Right lobe of liver (tissue), 6 donors: Measurements from ENCODE around the gene NOS1AP. TPM values are rescaled to one million over a fixed set of nuclear protein-coding genes. Genes with fewer than 3 reads are reported as not detected.
A peak's percentile ranks its signal among the peaks of the same experiment; 100 is the strongest.

Source experiments
- ATAC-seq, 4 donors: fragments of 200-7000 bp; cut with Tn5 transposase; one replicate each; pipeline ENCODE4 v1.9.1; 2020; ENCODE audit warnings: mild to moderate bottlenecking in 4 of 4, moderate library complexity in 4 of 4
- DNase-seq, 3 donors: peaks; one replicate each; pipeline ENCODE4 v3.0.0-alpha.2; 2020
- H3K27ac ChIP-seq, 3 donors: fragments of 200-600 bp; one replicate each; pipeline ENCODE4 v1.8.0; 2022
- H3K27me3 ChIP-seq, 2 donors: fragments of 200-600 bp; one replicate each; pipeline ENCODE4 v1.8.0; 2022
- H3K36me3 ChIP-seq, 4 donors: fragments of 200-600 bp; sonication (generic) in 1 of 4; one replicate each; pipeline versions ENCODE4 v1.5.1 to v1.8.0; 2017 to 2022; ENCODE audit warnings: control low read depth in 1 of 4
- H3K4me1 ChIP-seq, 4 donors: fragments of 200-600 bp; sonication (generic) in 1 of 4; one replicate each; pipeline versions ENCODE4 v1.5.1 to v1.8.0; 2017 to 2022; ENCODE audit warnings: control low read depth in 1 of 4
- H3K4me3 ChIP-seq, 3 donors: fragments of 200-600 bp; one replicate each; pipeline ENCODE4 v1.8.0; 2022
- H3K9me3 ChIP-seq, 4 donors: fragments of 200-600 bp; sonication (generic) in 1 of 4; one replicate each; pipeline versions ENCODE4 v1.5.1 to v1.8.0; 2017 to 2022; ENCODE audit warnings: control low read depth in 1 of 4
- POLR2A ChIP-seq: fragments of 450-650 bp; IDR thresholded peaks from one replicate; pipeline ENCODE4 v1.6.1; 2017; ENCODE audit warnings: antibody characterized with exemption, mild to moderate bottlenecking
- whole genome bisulfite sequencing: methylation state at CpG from one replicate; pipeline ENCODE4 v1.1.6; 2018; ENCODE audit warnings: low coverage, low lambda C conversion rate; ENCODE audit not compliant: insufficient coverage; ENCODE audit errors: missing lambda C conversion rate; 5-methylcytosine and 5-hydroxymethylcytosine counted together
- intact Hi-C, 2 donors: fragments of 100-400 bp; cut with DNase I; formaldehyde crosslinking; loops; one replicate each; pipeline versions ENCODE4 v1.11.2 to v1.14.1; 2022
- total RNA-seq, 6 experiments: library from RNA; depleted of rRNA in 2 of 6; stranded (reverse); fragments of >200 nt in 2 of 6; fragmentation: NEBNext Ultra II Directional in 3 of 6; extraction: Animal tissue kit (Norgen Biotek cat#: 25700) in 3 of 6; gene quantifications; one replicate each; pipeline versions ENCODE4 v1.1.0 to v1.2.4, GENCODE V29; 2016 to 2023
- TF ChIP-seq, protein P1 (sequence below), 4 donors: fragments of 200-600 bp in 3 of 4; fragments of 450-650 bp in 1 of 4; IDR thresholded peaks; one replicate each; pipeline versions ENCODE4 v1.5.1 to v1.8.0; 2016 to 2022; ENCODE audit warnings: antibody characterized with exemption in 4 of 4, mild to moderate bottlenecking in 2 of 4
- donor health status: DM: no; HTN: yes; CAD: no.
- donor health status: DM: no; HTN: no; CAD: no.
- donor health status: DM: no; HTN: no; CAD: no.
- donor health status: DM: no; HTN: yes; CAD: no.
- donor health status: DM: no; HTN: yes; CAD: no.

Gene NOS1AP
- total RNA-seq, 6 experiments from 2014 or later = 4.7 to 24.8 (median 11.6) TPM

DNA sequence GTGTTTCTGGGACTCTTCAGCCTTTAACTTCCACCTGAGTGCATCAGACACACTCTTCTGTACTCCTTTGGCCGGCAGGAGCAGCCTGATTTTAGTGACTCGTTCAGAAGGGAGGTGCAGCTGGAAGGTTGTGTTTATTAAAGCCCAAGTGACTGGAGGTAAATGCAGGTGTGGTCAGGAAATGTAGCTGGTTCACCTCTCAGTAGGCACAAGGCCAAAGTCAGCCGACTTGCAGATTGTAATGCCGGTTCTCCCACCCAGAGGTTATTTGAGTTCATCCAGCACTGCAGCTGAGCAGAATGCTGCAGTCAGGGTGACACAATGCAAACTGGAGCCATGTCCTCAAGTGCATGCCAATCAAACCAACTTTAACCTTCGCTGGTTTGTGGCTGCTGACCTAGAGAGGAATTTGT lies 215.7 kb downstream of the NOS1AP start:
- Histone ChIP-seq H3K9me3 (no peaks in the 10 kb centered on the region), H3K27ac (peak overlapping the region in 1 of 3 donors; percentile 22), H3K36me3 (no peaks in the 10 kb centered on the region), H3K4me1 (peaks cover 0 to 30% (median 11%) of the 10 kb centered on the region in 4 donors), H3K4me3 (no peak overlapping the region), H3K27me3 (no peaks in the 10 kb centered on the region)
- peak; percentile 43 to 68 (median 68) for DNase-seq
- ATAC-seq = peak; percentile 54 to 86 (median 76)
- TF ChIP-seq, protein P1, sequence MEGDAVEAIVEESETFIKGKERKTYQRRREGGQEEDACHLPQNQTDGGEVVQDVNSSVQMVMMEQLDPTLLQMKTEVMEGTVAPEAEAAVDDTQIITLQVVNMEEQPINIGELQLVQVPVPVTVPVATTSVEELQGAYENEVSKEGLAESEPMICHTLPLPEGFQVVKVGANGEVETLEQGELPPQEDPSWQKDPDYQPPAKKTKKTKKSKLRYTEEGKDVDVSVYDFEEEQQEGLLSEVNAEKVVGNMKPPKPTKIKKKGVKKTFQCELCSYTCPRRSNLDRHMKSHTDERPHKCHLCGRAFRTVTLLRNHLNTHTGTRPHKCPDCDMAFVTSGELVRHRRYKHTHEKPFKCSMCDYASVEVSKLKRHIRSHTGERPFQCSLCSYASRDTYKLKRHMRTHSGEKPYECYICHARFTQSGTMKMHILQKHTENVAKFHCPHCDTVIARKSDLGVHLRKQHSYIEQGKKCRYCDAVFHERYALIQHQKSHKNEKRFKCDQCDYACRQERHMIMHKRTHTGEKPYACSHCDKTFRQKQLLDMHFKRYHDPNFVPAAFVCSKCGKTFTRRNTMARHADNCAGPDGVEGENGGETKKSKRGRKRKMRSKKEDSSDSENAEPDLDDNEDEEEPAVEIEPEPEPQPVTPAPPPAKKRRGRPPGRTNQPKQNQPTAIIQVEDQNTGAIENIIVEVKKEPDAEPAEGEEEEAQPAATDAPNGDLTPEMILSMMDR (IDR thresholded peaks at IDR 0.05) = no peak
- TF ChIP-seq POLR2A = no peak
- 13% methylated on average over 3 of the region's 5 CpGs for WGBS
- intact Hi-C loops = no loop called here

DNA sequence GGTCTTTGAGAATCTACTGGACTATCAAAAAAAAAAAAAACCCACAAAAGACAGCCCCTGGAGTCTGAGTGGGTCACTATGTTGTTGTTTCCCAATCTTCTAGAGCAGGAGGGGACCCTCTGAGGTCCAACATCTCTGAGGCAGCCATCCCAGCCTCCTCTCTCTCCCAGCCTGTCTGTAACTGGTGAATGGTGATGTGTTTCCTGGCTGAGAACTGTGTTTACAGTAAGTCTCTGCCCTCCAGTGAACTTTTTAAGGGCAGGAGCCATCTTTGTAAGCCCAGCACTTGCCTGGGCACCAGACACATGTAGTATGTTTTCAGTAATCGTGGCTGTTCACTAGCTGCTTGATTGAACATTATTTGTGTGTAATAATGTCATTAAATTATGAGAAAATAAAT lies 221.5 kb downstream of the NOS1AP start:
- no peaks in the 10 kb centered on the region for H3K27me3 ChIP-seq
- H3K4me3 ChIP-seq = no peak overlapping the region
- H3K4me1 ChIP-seq = peaks cover 0 to 6% (median 0%) of the 10 kb centered on the region in 4 donors
- H3K27ac ChIP-seq = no peak overlapping the region
- WGBS = 73% methylated on average over 1 of the region's 1 CpG
- H3K9me3 ChIP-seq = no peaks in the 10 kb centered on the region
- ATAC-seq (peak in 3 of 4 donors; percentile 34 to 58 (median 42)), DNase-seq (no peak)
- intact Hi-C loops = no loop called here
- TF ChIP-seq POLR2A = no peak
- TF ChIP-seq, protein P1 (IDR thresholded peaks at IDR 0.05) = no peak
- no peaks in the 10 kb centered on the region for H3K36me3 ChIP-seq

DNA sequence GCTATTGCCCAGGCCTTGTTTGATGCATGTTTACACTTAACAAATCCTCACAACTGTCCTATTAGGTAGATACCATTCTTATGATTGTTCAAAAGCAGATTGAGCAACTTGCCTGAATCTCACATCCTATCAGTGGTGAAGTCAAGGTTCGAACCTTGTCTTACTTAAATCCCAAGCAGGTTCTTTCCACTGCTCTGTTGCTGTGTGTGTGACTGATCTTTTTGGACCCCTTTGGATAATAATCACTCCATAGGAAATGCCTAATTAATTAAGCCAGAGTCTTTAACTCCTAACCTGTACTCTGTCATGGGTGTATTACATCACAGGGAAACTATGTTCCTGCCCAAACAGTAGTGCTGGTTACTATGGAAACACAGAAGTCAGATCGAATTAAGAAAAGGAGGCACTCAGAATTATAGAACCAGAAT lies 222.9 kb downstream of the NOS1AP start:
- ATAC-seq (peak in 3 of 4 donors; percentile 28 to 73 (median 29)), DNase-seq (no peak)
- Histone ChIP-seq H3K4me1 (peaks cover 0 to 6% (median 0%) of the 10 kb centered on the region in 4 donors), H3K27me3 (no peaks in the 10 kb centered on the region), H3K27ac (no peak overlapping the region), H3K9me3 (no peaks in the 10 kb centered on the region), H3K36me3 (no peaks in the 10 kb centered on the region), H3K4me3 (no peak overlapping the region)
- intact Hi-C loops = no loop called here
- no peak for TF ChIP-seq POLR2A
- TF ChIP-seq, protein P1 (IDR thresholded peaks at IDR 0.05) = no peak
- WGBS = 60% methylated on average over 2 of the region's 2 CpGs

DNA sequence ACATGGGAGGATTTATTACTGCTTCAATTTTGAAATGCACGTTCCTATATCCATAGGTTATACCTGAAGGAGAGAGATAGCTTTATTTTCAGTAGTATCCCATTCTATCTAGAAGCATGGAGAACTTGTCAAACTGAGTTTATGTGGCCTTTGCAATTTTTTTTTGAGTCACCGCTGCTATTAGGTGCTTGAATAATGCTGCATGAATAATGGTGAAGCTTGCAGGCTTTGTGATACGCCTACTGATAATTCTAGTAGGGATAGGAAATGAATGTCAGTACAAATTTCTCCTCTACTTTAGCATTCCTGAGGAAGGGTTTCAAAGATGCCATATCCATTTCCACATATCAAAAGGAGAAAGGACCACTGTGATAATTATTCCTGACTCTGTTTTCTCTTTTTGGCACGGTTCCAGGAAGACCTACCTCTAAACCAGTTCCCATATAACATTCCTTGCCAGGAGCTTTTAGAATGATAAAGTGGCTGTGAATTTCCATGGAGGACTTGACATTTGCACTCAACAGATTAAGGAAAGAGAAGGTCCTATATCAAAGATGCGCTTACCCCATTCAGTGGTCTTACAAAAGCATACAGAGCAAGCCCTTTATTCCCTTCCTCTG lies 223.7 kb downstream of the NOS1AP start:
- Histone ChIP-seq H3K9me3 (no peaks in the 10 kb centered on the region), H3K4me1 (peaks cover 0 to 6% (median 0%) of the 10 kb centered on the region in 4 donors), H3K27me3 (no peaks in the 10 kb centered on the region), H3K4me3 (no peak overlapping the region), H3K36me3 (no peaks in the 10 kb centered on the region), H3K27ac (no peak overlapping the region)
- ATAC-seq (no peak), DNase-seq (no peak)
- TF ChIP-seq, protein P1 (IDR thresholded peaks at IDR 0.05) = no peak
- TF ChIP-seq POLR2A = no peak
- WGBS = 77% methylated on average over 5 of the region's 5 CpGs
- intact Hi-C loops = no loop called here
